GM12891 (cell line): ENCODE data around the gene CAPN2.

Experiments
- PAX5 ChIP-seq: IDR thresholded peaks from 2 replicates; pipeline ENCODE4 v1.6.1; 2011; ENCODE audit warnings: low read length, moderate library complexity, mild to moderate bottlenecking; ENCODE audit not compliant: insufficient read depth, severe bottlenecking
- POLR2A ChIP-seq: IDR thresholded peaks from 2 replicates; pipeline ENCODE4 v1.6.1; 2011; ENCODE audit warnings: low read depth, low read length, control low read depth
- POLR2AphosphoS5 ChIP-seq: IDR thresholded peaks from 2 replicates; pipeline ENCODE4 v1.6.1; 2011; ENCODE audit warnings: low read depth, low read length, control low read depth
- SPI1 ChIP-seq: IDR thresholded peaks from 2 replicates; pipeline ENCODE4 v1.6.1; 2011; ENCODE audit warnings: low read depth, low read length, control low read depth
- TAF1 ChIP-seq: IDR thresholded peaks from 2 replicates; pipeline ENCODE4 v1.6.1; 2011; ENCODE audit warnings: low read depth, low read length, control low read depth

DNA sequence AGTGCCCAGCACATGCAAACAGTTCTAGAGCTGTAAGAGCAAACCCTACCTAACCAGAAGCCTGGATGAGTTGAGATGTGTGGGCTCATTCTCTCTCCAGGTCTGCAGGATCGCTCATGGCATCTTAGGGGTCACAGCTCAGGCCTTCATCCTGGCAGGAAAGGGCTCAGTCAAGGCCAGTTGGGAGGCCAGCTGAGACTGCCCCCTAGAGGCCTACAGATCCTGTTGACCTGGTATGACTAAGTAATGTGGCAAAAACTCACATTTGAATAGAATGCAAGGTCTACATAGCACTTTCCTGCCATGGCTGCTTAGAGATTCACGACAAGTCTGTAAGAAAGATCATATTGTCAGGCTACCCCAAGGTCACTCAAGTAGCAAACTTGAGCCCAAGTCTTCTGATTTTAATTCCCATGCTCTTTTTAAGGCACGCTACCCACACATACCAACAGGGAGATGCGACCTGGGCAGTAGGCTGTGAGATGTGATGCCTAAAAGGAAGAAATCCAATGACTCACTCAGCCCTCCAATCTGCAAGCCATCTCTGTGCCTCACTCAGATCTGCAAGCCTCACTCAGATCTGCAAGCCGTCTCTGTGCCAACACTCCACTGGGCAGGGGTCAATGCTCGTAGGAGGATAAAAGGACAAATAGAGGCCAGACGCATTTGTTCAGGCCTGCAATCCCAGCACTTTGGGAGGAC is 41.7 kb upstream of the CAPN2 start:
- no peak for TF ChIP-seq POLR2A
- TF ChIP-seq SPI1, result no peak
- TF ChIP-seq POLR2AphosphoS5, result no peak
- TF ChIP-seq PAX5, result no peak
- TF ChIP-seq TAF1, result no peak
